GM23338 (cell line): ENCODE measurements around the gene EDN1.

ENCODE experiments used
- CREB1 ChIP-seq: fragments of 250-450 bp; sonication (Bioruptor Pico); IDR thresholded peaks from 2 replicates; pipeline ENCODE4 v1.5.0; 2020; ENCODE audit warnings: low read depth, mild to moderate bottlenecking, moderate library complexity
- ETS1 ChIP-seq: IDR thresholded peaks from 2 replicates; pipeline ENCODE4 v1.6.1; 2016; ENCODE audit warnings: antibody characterized with exemption
- EZH2 ChIP-seq: fragments of 200-600 bp; sonication (generic); IDR thresholded peaks from one replicate; pipeline ENCODE4 v1.8.0; 2017; ENCODE audit warnings: antibody characterized with exemption, mild to moderate bottlenecking, low read depth; ENCODE audit not compliant: unreplicated experiment
- EZH2phosphoT487 ChIP-seq: fragments of 200-600 bp; sonication (generic); IDR thresholded peaks from one replicate; pipeline ENCODE4 v1.8.1; 2018; ENCODE audit warnings: antibody characterized with exemption; ENCODE audit not compliant: unreplicated experiment
- JUNB ChIP-seq: IDR thresholded peaks from one replicate; pipeline ENCODE4 v1.6.1; 2016; ENCODE audit warnings: antibody characterized with exemption; ENCODE audit not compliant: unreplicated experiment
- NANOG ChIP-seq: IDR thresholded peaks from 2 replicates; pipeline ENCODE4 v1.6.1; 2016; ENCODE audit warnings: antibody characterized with exemption, borderline replicate concordance
- POLR2AphosphoS5 ChIP-seq: IDR thresholded peaks from 2 replicates; pipeline ENCODE4 v1.6.1; 2016; ENCODE audit warnings: antibody characterized with exemption, low read depth
- STAT1 ChIP-seq: IDR thresholded peaks from one replicate; pipeline ENCODE4 v1.6.1; 2016; ENCODE audit warnings: antibody characterized with exemption; ENCODE audit not compliant: unreplicated experiment
- ZNF114 ChIP-seq: fragments of 250-450 bp; sonication (Bioruptor Pico); IDR thresholded peaks from 2 replicates; pipeline ENCODE4 v1.5.0; 2020; ENCODE audit warnings: mild to moderate bottlenecking, moderate library complexity
- ZNF331 ChIP-seq: fragments of 250-450 bp; sonication (Bioruptor Pico); IDR thresholded peaks from 2 replicates; pipeline ENCODE4 v1.5.0; 2020; ENCODE audit warnings: low read depth, mild to moderate bottlenecking, moderate library complexity
- ZNF462 ChIP-seq: fragments of 250-450 bp; sonication (Bioruptor Pico); IDR thresholded peaks from 2 replicates; pipeline ENCODE4 v1.5.0; 2020; ENCODE audit warnings: mild to moderate bottlenecking, moderate library complexity
- TF ChIP-seq, protein P1 (sequence below), 2 experiments: fragments of 200-600 bp in 1 of 2; sonication (generic) in 1 of 2; conservative IDR thresholded peaks; 2 replicates each; pipeline versions ENCODE4 v1.5.1 to v1.6.1; 2016 to 2017; ENCODE audit warnings: antibody characterized with exemption in 2 of 2, low read depth in 2 of 2, mild to moderate bottlenecking in 2 of 2, moderate library complexity in 1 of 2
- TF ChIP-seq, protein P2 (sequence below): IDR thresholded peaks from one replicate; pipeline ENCODE4 v1.6.1; 2018; ENCODE audit warnings: antibody characterized with exemption; ENCODE audit not compliant: unreplicated experiment

- TF ChIP-seq POLR2AphosphoS5: no peak
- TF ChIP-seq EZH2: no peak
- TF ChIP-seq, protein P1, sequence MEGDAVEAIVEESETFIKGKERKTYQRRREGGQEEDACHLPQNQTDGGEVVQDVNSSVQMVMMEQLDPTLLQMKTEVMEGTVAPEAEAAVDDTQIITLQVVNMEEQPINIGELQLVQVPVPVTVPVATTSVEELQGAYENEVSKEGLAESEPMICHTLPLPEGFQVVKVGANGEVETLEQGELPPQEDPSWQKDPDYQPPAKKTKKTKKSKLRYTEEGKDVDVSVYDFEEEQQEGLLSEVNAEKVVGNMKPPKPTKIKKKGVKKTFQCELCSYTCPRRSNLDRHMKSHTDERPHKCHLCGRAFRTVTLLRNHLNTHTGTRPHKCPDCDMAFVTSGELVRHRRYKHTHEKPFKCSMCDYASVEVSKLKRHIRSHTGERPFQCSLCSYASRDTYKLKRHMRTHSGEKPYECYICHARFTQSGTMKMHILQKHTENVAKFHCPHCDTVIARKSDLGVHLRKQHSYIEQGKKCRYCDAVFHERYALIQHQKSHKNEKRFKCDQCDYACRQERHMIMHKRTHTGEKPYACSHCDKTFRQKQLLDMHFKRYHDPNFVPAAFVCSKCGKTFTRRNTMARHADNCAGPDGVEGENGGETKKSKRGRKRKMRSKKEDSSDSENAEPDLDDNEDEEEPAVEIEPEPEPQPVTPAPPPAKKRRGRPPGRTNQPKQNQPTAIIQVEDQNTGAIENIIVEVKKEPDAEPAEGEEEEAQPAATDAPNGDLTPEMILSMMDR (conservative IDR thresholded peaks at IDR 0.05; ENCODE audit: low read depth in 2 of 2): no peak
- TF ChIP-seq JUNB: no peak
- no peak for TF ChIP-seq STAT1
- TF ChIP-seq, protein P2, sequence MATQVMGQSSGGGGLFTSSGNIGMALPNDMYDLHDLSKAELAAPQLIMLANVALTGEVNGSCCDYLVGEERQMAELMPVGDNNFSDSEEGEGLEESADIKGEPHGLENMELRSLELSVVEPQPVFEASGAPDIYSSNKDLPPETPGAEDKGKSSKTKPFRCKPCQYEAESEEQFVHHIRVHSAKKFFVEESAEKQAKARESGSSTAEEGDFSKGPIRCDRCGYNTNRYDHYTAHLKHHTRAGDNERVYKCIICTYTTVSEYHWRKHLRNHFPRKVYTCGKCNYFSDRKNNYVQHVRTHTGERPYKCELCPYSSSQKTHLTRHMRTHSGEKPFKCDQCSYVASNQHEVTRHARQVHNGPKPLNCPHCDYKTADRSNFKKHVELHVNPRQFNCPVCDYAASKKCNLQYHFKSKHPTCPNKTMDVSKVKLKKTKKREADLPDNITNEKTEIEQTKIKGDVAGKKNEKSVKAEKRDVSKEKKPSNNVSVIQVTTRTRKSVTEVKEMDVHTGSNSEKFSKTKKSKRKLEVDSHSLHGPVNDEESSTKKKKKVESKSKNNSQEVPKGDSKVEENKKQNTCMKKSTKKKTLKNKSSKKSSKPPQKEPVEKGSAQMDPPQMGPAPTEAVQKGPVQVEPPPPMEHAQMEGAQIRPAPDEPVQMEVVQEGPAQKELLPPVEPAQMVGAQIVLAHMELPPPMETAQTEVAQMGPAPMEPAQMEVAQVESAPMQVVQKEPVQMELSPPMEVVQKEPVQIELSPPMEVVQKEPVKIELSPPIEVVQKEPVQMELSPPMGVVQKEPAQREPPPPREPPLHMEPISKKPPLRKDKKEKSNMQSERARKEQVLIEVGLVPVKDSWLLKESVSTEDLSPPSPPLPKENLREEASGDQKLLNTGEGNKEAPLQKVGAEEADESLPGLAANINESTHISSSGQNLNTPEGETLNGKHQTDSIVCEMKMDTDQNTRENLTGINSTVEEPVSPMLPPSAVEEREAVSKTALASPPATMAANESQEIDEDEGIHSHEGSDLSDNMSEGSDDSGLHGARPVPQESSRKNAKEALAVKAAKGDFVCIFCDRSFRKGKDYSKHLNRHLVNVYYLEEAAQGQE: no peak
- no peak for TF ChIP-seq EZH2phosphoT487
- no peak for TF ChIP-seq ZNF114 (CRISPR knock-in tag)
- no peak for TF ChIP-seq NANOG
- no peak for TF ChIP-seq CREB1 (CRISPR knock-in tag)
- TF ChIP-seq ETS1: no peak
- no peak for TF ChIP-seq ZNF462
- TF ChIP-seq ZNF331 (CRISPR knock-in tag): no peak
Observed at GRCh38 chr6:12271997-12272396, 18.2 kb upstream of the EDN1 start.
